ENCODE results near the gene ANKK1. TPM values are rescaled to one million over a fixed set of nuclear protein-coding genes. Genes with fewer than 3 reads are reported as not detected.

ANKK1 gene
- total RNA-seq, result 0.21 TPM

GRCh38 chr11:113387605-113388211 lies at the start of gene ANKK1:
Gene ANKK1 (plus strand): TSS chr11:113387779. CDS start chr11:113387885, 106 bp downstream.
- no peak for DNase-seq

- no peak for DNase-seq
These were observed 48.8 kb upstream of the ANKK1 start for GRCh38 chr11:113338730-113339129.

GRCh38 chr11:113339929-113340589 lies 47.5 kb upstream of the ANKK1 start:
- no peak for DNase-seq

- no peak for DNase-seq
These were observed 46.0 kb upstream of the ANKK1 start for GRCh38 chr11:113341388-113342165.

GRCh38 chr11:113345978-113346377 lies 41.6 kb upstream of the ANKK1 start:
- peak; percentile 38 for DNase-seq

GRCh38 chr11:113349528-113349927 lies 38.1 kb upstream of the ANKK1 start:
- no peak for DNase-seq

GRCh38 chr11:113350336-113351067 lies 37.1 kb upstream of the ANKK1 start:
- DNase-seq, result no peak

GRCh38 chr11:113351068-113351450 lies 36.5 kb upstream of the ANKK1 start:
- peak; percentile 60 for DNase-seq

- no peak for DNase-seq
These were observed 36.1 kb upstream of the ANKK1 start for GRCh38 chr11:113351480-113351879.

GRCh38 chr11:113356203-113356602 lies 31.4 kb upstream of the ANKK1 start:
- no peak for DNase-seq

- DNase-seq, result no peak
These were observed 24.2 kb upstream of the ANKK1 start for GRCh38 chr11:113363406-113363805.

- no peak for DNase-seq
These were observed 23.5 kb upstream of the ANKK1 start for GRCh38 chr11:113363996-113364641.

GRCh38 chr11:113365895-113366294 lies 21.7 kb upstream of the ANKK1 start:
- no peak for DNase-seq

GRCh38 chr11:113369411-113369810 lies 18.2 kb upstream of the ANKK1 start:
- no peak for DNase-seq

GRCh38 chr11:113370634-113371033 lies 16.9 kb upstream of the ANKK1 start:
- DNase-seq, result no peak

- no peak for DNase-seq
These were observed 15.3 kb upstream of the ANKK1 start for GRCh38 chr11:113372309-113372708.

- DNase-seq, result no peak
These were observed 14.3 kb upstream of the ANKK1 start for GRCh38 chr11:113373306-113373705.

- DNase-seq, result no peak
These were observed 13.5 kb upstream of the ANKK1 start for GRCh38 chr11:113373981-113374560.

GRCh38 chr11:113375402-113375801 lies 12.2 kb upstream of the ANKK1 start:
- no peak for DNase-seq

GRCh38 chr11:113376156-113376555 lies 11.4 kb upstream of the ANKK1 start:
- peak; percentile 46 for DNase-seq

- peak; percentile 11 for DNase-seq
These were observed 9.7 kb upstream of the ANKK1 start for GRCh38 chr11:113377681-113378412.

Measured in tongue (tissue), 2 donors.